VCaP (cell line): ENCODE measurements around the gene CFDP1.
"Not testable (repeated sequence)": the region's sequence is repeated elsewhere in the genome, so short reads cannot be mapped to it uniquely, and the experiment has no call there.

Experiments
- H3K27ac ChIP-seq: fragments of 450-650 bp; 2 replicates; pipeline ENCODE4 v1.5.1; 2017
- TF ChIP-seq, protein P1 (sequence below): fragments of 450-650 bp; conservative IDR thresholded peaks from 2 replicates; pipeline ENCODE4 v1.5.1; 2017; ENCODE audit warnings: mild to moderate bottlenecking, moderate library complexity

CFDP1 gene

GRCh38 chr16:75279305-75279704 is 154.0 kb downstream of the CFDP1 start:
- no peak overlapping the region for H3K27ac ChIP-seq
- TF ChIP-seq, protein P1, sequence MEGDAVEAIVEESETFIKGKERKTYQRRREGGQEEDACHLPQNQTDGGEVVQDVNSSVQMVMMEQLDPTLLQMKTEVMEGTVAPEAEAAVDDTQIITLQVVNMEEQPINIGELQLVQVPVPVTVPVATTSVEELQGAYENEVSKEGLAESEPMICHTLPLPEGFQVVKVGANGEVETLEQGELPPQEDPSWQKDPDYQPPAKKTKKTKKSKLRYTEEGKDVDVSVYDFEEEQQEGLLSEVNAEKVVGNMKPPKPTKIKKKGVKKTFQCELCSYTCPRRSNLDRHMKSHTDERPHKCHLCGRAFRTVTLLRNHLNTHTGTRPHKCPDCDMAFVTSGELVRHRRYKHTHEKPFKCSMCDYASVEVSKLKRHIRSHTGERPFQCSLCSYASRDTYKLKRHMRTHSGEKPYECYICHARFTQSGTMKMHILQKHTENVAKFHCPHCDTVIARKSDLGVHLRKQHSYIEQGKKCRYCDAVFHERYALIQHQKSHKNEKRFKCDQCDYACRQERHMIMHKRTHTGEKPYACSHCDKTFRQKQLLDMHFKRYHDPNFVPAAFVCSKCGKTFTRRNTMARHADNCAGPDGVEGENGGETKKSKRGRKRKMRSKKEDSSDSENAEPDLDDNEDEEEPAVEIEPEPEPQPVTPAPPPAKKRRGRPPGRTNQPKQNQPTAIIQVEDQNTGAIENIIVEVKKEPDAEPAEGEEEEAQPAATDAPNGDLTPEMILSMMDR, result no peak

DNA sequence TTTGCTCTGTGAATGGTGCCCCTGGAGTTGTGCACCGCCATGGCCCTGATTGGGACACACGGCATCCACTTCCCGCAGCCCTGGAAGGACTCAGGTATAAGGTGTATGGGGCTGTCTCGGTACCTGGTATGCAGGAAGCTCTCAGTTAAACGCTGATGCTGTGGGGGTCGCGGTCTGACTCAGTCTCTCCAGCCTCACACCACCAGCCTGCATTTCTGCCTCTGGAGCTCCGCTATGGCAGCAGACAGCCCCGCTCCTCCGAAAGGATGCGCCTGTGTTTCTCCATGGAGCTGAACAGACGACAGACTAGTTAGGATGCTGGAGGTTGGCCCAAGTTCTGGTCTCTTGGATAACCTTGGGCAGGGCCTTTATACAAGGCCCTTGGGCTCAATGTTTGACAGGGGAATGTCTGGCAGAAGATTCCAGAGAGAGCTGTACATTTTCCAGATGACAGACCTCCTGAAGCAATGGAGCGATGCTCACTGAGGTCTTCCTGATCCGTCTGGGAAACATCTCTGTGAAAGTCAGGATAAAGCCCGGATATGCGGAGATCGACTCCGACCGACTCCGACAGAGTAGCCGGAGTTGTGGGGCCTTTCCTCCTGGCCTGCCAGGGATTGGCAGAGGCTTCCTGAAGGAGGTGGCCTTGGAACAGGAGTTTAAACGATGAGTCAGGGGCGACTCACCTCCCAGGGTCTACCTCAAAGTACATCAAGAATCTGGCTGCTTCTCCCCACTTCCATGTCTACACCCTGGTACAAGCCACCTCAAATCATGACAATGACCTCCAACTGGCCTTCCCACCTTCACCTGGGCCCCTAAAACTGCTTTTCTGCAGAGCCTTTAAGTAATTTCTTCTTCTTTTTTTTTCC is 160.0 kb downstream of the CFDP1 start:
- no peak overlapping the region for H3K27ac ChIP-seq
- TF ChIP-seq, protein P1, result no peak

- not testable (repeated sequence) for H3K27ac ChIP-seq
Observed at GRCh38 chr16:75272629-75273028, 160.7 kb downstream of the CFDP1 start.

- TF ChIP-seq, protein P1, result no peak
- no peak overlapping the region for H3K27ac ChIP-seq
Observed at GRCh38 chr16:75272097-75272551, 161.2 kb downstream of the CFDP1 start.

- TF ChIP-seq, protein P1, result no peak
- no peak overlapping the region for H3K27ac ChIP-seq
Observed at GRCh38 chr16:75271441-75272096, 161.7 kb downstream of the CFDP1 start.

- not testable (repeated sequence) for H3K27ac ChIP-seq
Observed at GRCh38 chr16:75269358-75269757, 163.9 kb downstream of the CFDP1 start.

GRCh38 chr16:75267631-75268264 is 165.6 kb downstream of the CFDP1 start:
- TF ChIP-seq, protein P1, result no peak
- no peak overlapping the region for H3K27ac ChIP-seq

DNA sequence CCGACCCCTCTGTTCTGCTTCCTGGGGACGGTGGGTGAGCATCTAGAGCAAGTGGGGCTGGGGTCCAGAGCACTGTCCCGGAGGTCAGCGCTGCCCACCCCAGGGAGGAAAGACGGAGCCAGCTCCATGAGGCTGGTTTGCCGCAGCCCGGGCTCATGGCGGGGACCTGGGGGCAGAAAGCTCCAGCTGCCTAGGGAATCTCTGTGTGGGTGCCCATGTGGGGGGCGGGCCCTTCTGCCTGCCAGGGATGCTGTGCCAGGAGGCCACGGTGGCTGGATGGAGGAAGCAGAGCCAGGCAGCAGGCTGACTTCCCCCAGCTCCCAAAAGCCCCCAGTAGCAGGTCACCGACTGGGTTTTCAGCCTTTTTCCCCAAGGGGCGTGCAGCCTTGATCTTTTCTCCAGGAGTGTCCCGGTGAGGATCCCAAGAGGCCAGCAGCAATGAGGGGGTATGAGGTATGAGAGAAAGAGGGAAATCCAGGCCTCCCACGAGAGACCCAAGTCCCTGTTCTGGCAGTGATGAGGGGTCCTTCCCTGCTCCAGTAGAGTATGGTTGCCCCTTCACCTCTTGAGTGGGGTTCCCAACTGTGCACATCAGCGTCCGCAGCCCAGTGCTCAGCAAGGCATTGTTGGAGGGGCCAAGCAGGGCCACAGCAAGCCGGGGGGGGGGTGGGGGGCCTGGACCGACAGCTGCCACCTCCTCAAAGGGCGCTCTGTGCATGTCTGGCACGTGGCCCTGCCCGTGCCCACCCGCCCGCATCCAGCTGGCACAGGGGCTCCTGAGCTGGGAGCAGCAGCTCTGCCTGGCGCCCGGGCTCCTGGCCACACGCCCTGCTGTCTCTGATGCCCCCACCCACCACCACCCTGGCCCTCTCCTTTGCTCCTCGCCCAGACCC is 166.3 kb downstream of the CFDP1 start:
- H3K27ac ChIP-seq, result peak overlapping the region; percentile 86; the same call in 1 of the 2 replicates
- TF ChIP-seq, protein P1, result no peak
